CD4-positive, alpha-beta T cell treated with Interleukin-15 for 1 hour (primary cell): ENCODE results near the gene LMX1B.
"Not testable (repeated sequence)": the region's sequence is repeated elsewhere in the genome, so short reads cannot be mapped to it uniquely, and the experiment has no call there.

Experiments used
- DNase-seq: peaks from one replicate; pipeline ENCODE4 v3.0.0-alpha.2; 2020

LMX1B gene

DNA sequence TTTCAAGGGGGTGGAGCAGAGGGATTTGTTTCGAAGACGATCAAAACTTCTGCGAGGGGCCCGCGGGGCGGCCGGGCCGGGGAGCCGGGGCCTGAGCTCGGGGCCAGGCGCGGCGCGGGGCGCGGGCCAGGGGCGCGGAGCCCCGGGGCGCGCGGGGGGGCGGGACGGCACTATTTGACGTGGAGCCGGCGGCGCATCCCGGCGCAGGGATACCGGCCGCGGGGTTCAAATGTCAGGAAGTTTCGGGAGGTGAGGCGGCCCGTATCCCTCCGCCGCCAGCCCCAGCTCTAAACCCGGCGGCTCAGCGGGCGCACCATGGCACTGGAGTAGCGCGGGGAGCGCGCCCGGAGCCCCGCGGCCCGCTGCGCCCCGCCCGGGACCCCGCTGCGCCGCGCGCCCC is at the start of gene LMX1B:
Gene LMX1B (plus strand): TSS at position 278 of the 400 bp plus-strand sequence. CDS start 522 bp downstream, outside the sequence.
- no peak for DNase-seq

DNA sequence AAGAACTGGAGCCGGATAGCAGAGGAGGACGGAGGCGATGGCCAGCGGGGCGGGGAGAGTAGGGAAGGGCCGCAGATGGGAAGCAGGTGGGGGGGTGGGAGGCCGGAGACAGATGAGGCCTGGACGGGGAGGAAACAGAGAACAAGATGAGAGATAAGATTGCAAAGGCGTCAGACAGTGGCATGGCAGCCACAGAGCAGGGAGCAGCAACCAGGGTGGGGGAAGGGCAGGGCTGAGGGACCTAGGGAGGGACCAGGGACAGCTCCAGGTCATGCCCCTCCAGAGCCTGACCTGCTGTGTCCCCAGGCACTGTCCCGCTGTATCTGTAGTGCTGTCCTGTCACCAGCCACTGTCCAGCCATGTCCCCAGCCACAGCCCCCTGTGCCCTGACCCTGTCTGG is 49.6 kb upstream of the LMX1B start:
- DNase-seq = no peak

DNA sequence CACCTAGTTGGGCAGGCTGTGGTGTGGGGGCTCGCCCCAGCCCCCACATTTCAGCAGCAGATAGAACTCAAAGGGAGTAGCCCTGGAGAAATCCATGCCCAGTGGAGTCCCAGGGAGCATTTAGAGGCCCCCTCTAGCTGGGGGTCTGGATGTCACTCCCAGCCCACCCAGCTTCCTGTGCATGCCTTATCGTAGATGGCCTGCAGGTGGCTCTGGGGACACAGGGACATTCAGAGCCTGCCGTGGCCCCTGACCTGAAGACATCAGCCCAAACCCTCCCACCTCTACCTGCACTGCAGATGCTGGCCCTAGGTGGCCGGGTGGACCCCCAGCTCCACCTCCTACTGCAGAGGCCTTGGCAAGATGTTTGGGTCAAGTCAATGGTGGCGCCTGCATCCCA is 49.0 kb upstream of the LMX1B start:
- no peak for DNase-seq

DNA sequence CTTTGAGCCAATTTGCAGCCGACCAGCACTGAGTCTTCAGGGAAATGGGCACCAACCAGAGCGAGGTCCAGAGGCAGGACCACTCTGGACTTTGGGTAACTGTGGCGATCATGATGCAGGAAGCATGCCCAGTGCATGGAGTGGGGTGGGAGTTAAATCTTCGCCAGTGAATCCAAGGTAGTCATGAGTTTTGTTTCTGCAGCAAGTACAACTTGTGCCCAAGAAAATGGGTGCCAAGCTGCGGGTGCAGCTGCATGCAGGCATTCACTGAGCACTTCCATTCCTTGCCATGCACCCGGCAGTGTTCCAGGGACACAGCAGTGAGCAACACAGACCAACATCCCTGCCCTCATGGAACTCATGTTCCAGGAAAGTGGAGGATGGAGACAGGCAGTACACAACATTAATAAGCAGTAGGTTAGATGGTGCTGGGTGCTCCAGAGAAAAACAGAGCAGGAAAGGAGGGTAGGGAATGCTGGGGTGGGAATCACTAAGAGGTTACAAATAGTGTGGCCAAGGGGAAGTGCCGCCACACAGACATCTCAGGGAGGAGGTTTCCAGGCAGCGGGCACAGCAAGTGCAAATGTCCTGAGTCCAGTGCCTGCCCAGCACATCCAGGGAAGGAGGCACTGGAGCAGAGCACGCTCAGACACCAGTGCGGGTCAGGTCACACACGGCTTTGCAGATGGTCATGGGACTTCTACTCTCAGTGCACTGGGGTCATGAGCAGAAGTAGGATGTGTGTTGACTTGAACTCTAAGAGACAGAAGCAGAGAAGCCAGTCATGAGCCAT is 48.2 kb upstream of the LMX1B start:
- no peak for DNase-seq

DNA sequence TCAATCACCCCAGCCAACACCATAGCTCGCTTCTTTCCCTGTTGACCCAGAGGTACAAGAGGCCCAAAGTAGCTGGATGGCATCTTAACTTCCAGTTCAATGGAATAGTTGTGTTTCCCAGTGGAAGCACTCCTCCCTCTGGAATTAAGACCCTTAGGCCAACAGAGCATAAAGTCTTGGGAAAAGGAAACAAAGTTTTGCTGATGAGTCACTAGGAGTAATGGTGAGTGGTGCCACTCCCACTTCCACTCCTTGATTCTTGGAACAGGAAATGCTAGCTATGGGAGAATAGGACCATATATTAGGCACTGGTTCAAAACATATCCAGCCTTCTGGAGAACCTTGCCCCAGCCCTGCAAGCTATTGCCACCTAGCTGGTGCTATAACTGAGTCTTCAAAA is 44.7 kb upstream of the LMX1B start:
- no peak for DNase-seq

DNA sequence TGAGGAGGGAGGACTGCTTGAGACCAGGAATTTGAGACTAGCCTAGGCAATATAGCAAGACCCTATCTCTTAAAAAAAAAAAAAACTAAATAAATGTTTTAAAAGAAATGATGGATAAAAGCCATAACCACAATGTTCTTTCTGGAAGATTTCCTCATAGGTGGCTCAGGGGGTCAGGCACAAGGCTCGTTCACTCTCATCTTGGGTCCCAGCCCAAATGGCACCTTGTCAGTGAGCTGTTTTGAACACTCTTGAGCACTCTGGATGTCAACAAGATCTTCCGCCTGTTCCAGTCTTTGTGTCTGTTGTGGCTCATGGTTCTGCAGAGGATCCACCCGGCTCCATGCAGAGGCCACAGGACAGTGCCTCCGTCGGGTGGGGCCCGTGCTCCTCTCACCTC is 35.7 kb upstream of the LMX1B start:
- DNase-seq = no peak

DNA sequence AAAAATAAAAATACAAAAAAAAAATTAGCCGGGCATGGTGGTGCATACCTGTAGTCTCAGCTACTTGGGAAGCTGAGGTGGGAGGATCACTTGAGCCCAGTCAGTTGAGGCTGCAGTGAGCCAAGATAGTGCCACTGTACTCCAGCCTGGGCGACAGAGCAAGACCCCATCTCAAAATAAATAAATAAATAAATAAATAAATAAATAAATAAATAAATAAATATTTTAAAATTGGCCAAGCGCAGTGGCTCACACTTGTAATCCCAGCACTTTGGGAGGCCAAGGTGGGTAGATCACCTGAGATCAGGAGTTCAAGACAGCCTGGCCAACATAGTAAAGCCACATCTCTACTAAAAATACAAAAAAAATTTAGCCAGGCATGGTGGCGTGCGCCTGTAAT is 33.4 kb upstream of the LMX1B start:
- not testable (repeated sequence) for DNase-seq

DNA sequence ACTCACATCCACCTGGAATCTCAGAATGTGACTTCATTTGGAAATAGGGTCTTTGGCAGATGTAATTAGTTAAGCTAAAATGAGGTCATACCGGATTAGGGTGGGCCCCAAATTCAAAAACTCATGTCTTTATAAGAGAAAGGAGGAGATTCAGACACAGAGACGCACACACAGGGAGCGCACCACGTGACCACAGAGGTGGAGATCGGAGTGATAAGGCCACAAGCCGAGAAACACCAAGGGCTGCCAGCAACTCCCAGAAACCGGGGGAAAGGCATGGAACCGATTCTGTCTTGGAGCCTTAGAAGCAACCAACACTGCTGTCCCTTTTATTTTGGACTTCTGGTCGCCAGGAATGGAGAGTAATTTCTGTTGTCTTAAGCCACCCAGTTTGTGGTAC is 31.8 kb upstream of the LMX1B start:
- no peak for DNase-seq

DNA sequence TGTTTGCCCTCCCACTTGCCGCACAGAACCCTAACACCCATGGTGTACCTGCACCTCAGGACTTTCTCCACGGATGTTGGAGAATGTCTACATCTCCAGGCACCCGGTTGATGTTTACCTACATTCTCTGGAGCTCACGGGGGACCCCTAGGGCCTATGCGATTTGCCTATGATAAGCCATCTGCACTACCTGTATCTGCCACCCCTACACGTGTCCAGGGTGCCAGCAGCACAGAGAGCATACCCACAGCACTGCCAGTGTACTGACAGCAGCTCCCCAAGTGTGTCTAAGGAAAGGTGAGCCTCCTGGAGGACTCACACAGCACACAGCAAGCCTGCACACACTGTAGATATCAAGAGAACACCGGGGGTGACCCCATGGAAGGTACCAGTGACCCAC is 31.3 kb upstream of the LMX1B start:
- DNase-seq = no peak

DNA sequence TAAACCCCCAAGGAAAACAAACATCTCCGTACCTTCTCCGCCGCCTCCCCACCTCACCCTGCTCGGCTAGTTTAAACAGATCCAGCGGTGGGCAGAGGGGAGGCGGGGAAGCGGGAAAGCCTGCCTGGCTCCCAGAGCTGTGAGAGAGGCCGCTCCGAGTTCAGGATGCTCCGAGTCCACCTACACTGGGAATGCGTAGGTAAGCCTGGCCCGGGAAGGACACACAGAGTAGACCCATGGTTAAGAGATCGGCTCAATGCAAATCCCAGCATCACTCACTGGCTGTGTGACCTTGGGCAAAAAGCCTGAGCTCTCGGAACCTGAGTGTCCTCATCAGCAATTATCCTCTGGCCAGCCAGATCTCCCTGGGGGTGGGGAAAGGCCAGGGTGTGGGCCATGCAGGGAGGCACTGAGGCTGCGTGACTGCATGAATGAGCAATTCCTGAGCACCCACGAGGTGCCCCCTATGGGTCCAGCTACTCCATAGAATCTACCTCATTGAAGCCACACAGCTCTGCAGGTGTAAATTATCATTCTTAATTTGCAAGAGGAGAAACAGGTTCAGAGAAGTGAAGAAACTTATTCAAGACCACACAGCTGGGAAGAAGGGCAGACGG is 30.5 kb upstream of the LMX1B start:
- no peak for DNase-seq

DNA sequence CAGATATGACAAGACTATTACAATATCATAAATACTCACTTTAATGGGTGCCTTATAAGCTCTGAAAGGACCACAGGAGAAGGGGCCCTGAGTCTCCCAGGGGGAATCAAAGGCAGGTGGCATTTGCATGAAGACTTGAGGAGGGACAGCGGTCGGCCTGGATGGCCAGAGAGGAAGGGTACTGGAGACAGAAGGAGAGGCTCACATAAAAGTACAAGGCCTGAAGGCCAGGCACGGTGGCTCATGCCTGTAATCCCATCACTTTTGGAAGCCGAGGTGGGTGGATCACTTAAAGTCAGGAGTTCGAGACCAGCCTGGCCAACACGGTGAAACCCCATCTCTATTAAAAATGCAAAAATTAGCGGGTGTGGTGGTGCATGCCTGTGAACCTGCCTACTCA is 29.1 kb upstream of the LMX1B start:
- no peak for DNase-seq

DNA sequence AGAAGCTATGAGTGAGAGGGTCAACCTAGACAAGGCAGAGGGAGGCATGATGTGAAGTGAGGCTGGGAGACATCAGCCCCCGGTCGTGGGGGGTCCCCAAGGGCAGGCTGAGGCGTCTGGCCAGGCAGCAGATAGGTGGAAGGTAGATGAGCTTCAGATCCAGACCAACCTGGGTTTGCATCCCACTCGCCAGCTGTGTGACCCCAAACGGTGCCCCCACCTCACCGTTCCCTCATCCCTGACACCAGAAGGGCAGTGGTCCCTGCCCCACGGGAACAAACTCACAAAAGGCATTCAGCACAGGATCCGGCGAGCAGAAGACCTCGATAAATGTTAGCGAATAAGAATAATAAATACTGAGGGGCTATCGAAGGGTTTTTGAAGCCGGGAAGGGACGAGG is 27.5 kb upstream of the LMX1B start:
- no peak for DNase-seq

DNA sequence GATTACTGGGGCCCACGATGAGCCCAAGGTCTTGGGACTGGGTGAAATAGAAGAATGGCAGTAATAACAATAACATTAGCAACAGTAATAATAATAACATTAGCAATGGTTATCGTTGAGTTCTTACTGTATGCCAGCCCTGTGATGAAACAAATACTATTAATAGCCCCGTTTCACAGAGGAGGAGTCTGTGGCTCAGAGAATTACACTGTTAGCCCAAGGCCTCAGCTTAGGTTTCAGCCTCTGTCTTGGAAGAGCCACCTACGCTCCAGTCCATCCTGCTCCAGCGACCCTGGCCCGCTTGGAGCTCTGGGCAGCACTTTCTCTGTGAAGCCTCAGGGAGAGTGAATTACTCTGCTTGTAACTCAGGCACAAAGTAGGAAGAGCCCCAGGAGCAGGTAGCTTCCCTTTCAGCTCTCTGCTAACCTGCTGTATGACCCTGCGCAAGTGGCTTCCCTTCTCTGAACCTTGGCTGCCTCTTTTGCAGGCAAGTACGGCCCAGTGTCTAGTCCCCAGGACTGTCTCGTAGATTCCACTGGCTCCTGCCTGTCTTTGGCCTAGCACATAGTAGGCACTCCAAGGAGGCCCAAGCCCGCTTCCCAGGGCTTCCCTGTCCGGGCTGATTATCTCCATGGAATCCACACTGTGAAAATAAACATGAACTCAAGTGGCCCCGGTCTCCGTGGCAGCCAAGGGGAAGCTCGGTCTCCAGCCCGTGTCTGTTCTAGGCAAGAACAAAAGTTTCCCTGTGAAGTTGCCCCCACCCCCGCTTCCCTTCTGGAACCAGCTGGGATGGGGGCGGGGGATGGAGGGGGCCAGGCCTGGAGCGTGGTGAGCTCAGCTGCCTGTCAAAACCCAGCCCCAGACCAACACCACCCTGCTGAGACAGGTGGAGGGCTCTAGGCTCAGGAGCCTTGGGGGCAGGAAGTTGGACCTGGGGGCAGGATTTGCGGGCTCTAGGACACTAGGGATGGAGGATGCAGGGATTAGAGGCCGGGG is 26.2 kb upstream of the LMX1B start:
- no peak for DNase-seq

DNA sequence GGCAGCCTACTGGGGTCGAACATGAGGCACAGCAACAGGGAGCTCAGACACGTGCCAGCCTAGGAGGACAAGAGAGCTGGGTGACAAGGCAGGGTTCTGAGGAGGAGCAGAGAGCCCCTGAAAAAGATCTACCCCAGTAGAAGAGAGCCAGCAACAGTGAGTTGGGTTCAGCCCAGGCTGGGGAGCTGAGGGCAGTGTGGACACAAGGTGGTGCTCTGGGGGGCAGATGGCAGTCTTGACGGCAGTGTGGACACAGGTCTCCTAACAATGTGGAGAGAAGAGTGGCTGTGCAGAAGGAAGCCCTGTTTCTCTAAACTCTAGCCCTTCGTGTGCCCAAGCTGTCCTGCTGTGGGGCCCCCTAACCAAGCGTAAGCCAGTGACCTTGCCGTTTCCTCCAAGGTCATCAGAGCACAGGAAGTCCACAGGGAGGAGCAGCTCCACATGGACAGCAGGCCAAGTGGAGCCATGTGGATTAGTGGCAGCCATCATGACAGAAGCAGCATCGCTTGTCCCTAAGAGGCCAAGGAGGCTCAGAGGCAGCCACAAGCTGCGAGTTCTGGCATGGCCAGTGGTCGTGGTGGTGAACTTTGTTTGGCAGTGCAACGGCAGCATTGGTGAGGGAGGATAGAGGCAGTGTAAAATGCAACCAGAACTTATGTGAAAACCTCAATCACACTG is 25.1 kb upstream of the LMX1B start:
- no peak for DNase-seq

DNA sequence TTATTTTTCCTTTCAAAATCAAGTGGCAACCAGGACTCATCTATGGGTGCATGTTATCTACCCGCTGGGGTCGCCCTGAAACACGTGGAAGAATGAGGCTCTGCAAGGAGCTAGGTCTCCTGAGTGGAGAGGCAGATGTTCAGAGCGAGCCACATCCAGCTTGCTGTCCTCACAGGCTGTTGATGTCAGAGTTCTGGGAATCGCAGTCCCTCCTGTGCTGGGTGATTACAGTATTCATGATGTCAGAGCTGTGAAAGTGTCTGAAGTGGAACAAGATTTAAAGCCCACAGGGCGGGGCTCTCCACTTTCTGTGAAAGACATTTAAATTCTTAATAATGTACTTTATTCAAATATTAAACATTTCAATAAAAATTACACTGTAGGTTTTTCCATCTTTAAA is 24.4 kb upstream of the LMX1B start:
- DNase-seq = no peak

DNA sequence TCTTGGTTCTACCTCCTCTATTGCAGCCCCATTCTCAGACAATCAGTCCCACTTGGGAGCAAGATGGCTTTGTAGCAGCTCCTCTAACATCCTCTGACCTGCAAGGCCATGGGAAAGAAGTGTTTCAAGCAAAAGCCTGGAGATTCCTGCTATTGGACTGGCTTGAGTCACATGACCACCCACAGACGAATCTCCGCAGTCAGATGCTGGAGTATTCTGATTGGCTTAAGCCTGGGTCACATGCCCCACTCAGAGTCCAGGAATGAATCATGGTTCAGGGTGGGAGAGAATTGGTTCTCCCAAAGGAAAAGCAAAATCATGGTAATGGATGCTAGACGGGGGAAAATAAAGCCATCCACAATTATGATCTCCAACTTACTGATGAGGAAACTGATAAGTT is 22.6 kb upstream of the LMX1B start:
- no peak for DNase-seq

DNA sequence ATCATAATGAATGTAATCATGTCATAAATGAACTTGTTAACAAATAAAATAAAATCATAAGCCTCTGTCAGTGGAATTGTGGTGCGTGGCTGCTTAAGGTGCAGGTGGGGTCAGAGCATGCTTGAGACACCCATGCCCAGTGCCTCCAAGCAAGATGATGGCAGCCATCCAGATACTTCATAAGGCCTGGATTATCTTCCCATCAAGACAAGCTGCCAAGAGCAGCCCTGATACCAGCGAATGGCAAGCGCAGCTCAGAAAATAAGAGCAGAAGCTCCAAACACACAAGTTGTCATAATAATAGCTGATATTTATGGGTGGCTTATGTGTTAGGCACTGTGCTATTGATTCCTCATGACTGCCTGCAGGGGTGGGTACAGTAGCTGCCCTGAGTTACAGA is 21.8 kb upstream of the LMX1B start:
- no peak for DNase-seq

DNA sequence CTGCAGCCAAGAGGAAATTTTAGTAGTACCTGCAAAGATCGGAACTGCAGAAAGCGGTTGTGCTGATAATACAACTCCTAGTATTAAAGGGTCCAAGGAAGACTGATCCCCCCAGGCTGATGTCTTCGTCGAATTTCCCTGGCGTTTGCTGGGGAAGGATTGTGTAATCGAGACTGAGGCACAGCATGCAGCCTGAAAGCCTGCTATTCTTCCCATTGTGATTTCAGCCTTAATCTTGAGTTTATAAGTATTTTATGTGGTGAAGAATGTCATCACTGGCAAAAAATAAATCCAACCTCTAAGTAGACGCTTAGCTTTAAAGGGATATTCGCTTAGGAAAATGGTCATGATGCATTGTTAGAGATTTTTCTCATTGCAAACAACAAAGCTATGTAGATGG is 21.3 kb upstream of the LMX1B start:
- DNase-seq = no peak

DNA sequence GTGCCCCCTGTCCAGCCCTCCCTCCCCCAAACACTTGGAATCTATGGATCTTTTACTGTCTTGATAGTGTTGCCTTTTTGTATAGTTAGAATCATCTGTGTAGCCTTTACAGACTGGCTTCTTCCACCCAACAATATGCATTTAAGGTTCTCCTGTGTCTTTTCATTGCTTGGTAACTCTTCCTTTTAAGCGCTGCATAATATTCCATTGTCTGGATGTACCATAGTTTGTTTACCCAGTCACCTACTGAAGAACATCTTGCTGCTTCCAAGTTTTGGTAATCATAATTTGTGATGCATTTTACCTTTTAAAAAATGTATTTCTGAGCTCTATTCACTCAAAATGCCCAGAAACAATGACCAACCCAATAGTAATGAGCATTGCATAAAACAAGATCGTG is 17.7 kb upstream of the LMX1B start:
- no peak for DNase-seq

DNA sequence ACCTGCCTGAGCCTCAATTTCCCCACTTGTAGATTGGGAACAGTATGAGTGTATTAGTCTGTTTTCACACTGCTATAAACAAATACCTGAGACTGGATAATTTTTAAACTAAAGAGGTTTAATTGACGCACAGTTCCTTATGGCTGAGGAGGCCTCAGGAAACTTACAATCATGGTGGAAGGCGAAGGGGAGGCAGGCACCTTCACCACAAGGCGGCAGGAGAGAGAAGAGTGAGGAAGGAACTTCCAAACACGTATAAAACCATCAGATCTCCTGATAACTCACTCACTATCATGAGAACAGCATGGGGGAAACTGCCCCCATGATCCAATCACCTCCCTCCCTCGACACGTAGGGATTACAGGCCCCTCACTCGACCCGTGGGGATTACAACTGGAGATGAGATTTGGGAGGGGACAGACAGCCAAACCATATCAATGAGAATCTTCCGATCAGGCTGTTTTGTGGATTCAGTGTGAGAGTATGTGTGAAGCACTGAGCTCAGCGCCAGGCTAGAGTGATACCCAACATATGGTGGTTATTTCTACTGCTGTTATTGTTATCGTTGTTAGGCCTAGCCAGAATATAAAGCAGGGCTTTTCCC is 14.6 kb upstream of the LMX1B start:
- DNase-seq = no peak

DNA sequence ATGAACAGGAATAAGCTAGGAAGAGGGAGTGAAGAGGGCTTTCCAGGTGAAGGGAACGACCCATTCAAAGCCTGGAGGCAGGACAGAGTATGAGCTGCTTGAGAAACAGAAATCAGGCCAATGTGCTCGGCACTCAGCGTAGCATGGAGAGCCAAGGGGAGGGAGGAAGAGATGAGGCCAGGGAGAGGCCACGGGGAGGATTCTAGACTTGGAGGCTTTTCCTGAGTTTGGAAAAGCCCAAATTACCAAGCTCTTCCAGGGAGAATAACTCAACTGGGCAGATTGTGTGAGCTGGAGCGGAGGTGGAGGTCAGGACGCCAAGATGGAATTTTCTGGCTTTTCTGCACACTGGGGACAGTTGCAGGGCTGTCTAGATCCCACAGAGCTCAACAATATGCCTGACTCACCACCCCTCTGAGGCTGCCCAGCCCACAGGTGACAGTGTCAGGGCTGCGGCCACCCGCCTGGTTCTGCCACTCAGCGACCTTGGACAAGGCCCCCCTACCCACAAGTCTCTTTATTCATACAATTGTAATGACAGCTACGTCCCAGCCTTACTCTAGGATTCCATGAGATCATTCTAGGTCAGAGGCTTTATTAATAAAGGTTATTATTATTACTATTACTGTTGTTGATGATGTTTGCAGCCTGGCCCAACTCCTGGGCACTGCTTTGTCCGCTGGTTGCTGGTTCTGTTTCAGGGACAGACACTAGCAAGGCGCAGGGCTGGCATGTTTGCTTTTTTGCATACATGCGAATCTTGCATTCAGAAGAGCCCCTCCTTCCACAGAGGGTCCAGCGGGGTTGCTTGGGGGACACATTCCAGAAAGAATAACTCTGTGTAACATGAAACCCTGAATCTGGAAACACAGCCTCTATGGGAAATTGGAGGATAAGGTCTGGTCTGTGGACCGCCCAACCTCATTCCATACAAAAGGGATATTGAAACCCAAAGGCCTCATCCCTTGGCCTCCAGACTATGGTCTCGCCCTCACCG is 9.4 kb upstream of the LMX1B start:
- no peak for DNase-seq
